ENCODE results near the gene DHDDS. TPM values are rescaled to one million over a fixed set of nuclear protein-coding genes. Genes with fewer than 3 reads are reported as not detected.
"Not testable (repeated sequence)": the region's sequence is repeated elsewhere in the genome, so short reads cannot be mapped to it uniquely, and the experiment has no call there.

DHDDS gene
- polyA plus RNA-seq, 4 donors: 30.5 to 34.3 (median 33.2) TPM

DNA sequence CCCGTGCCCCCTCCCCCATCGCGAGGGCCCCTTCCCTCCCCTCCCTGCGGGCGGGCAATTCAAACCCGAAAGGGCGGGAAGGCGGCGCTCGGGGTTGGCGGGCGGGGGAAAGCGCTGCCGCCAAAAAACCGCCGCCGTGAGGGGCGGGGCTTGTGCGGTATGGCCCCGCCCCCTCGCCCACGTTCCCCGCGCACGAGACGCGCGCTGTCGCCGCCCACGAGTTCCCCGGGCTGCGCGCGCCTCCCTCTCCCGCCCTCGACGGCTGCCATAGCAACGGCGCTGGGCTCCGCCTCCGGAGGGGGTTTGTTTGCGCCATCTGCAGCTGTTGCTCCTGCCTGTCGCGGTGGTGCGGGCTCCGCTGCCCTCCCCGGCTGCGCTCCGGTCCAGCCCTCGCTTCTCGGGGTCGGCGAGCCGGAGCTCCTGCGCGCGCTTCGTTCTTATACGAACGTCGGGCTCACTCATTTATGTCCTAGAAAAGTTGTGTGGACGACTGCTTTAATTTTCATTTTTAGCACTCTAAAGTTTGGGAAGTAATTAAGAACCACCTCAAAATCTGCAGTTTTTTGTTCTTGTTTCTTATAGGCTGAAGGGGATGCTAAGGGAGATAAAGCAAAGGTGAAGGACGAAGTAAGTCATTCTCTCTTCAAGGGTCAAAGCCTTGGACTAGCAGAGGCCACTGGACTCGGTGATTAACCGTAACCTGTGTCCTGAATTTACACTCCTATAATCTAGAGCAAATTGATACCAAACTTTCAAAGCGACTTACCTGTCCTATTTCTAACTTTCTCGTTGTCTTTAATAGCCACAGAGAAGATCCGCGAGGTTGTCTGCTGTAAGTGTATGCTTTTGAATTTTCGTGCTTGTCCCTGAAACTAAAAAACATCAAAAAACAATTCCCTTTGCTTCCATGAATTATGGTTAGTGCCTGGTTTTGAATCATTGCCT is 41.1 kb downstream of the DHDDS start:
- DNase-seq (ENCODE audit: low read depth in 4 of 4, low spot score in 3 of 4): peak; percentile 86 to 89 (median 87)

- no peak for DNase-seq (ENCODE audit: low read depth in 4 of 4, low spot score in 3 of 4)
These were observed 42.7 kb downstream of the DHDDS start for GRCh38 chr1:26474818-26475217.

DNA sequence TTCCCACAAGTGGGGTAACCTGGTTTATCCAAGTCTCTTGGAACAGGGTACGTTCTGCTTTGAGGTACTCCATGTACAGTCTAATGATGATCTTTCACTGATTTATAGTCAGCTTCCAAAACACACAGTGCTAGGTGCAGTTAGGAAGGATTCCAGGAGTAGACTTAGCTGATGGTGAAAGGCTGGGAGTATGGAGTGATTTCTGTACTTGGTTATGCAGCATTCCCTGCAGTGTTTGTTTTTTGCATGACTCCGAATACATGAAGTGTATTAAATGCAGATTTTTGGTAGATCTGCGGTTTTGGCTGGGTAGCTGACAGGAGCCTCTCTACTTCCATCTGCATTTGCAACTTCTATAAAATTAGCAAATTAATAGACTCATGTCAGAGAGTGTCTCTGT is 43.9 kb downstream of the DHDDS start:
- no peak for DNase-seq (ENCODE audit: low read depth in 4 of 4, low spot score in 3 of 4)

DNA sequence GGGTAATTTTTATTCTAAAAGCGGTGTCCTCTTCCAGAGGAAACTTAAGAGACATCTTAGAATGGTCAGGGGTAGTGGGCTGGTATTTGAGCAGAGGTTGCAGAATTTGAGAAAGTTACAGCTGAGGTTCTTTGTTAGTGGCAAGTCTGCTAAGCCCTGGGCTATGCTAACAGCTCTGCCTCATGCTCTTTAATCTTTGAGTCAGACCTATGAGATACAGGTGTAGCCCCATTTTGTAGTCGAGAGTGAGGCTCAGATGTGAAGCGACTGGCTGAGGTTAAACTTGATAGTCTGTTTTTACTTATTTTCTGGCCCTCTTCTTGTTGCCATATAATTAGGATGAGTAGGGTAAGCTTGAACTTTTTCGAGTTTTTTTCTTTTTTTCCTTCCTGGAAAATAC is 44.8 kb downstream of the DHDDS start:
- no peak for DNase-seq (ENCODE audit: low read depth in 4 of 4, low spot score in 3 of 4)

DNA sequence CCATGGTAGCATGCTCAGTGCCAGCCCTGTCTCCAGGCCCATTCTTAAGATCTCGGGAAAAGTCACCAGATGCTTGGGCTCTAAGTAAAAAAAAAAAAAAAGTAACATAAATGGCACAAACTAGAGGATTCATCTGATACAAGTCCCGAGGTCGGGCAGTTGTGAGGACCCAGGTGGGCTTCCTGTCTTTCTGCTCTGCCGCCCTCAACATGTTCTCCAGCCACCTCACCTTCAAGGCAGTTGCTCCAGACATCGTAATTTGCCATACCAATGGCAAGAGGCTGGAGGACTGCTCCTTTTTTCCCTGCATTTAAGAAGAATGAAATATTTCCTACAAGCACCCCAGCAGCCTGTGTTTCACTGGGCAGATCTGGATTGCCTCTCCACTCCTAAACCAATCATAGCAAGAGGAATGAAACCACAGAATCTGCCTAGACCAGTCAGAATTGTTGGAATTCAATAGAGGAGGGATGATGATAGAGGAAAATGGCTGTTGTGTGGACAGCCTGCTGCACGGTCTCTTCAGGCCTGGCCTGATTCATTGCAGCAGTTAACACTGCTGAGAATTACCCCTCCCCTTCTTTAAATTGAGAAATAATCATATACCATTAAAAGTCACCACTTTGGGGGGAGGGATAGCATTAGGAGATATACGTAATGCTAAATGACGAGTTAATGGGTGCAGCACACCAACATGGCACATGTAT is 45.5 kb downstream of the DHDDS start:
- DNase-seq (ENCODE audit: low read depth in 4 of 4, low spot score in 3 of 4): no peak

- DNase-seq (ENCODE audit: low read depth in 4 of 4, low spot score in 3 of 4): no peak
These were observed 46.0 kb downstream of the DHDDS start for GRCh38 chr1:26478159-26478558.

- DNase-seq (ENCODE audit: low read depth in 4 of 4, low spot score in 3 of 4): no peak
These were observed 46.9 kb downstream of the DHDDS start for GRCh38 chr1:26478988-26479387.

DNA sequence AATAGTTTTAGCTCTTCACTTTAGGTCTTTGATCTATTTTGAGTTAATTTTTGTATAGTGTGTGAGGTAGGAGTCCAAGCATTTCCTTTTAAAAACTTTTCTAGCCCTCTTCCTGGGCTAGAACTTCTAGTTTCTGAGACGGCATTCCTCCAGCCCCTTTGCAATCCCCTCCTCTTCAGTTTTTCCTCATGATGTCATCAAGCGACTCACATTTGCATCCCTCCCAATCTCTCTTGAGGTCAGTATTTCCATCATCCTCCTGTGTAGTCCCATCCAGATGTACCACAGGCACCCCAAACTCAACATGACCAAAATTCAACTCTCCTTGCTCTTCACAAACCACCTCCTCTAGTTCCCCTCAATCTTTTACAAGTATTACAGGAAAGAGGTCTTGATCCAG is 50.8 kb downstream of the DHDDS start:
- no peak for DNase-seq (ENCODE audit: low read depth in 4 of 4, low spot score in 3 of 4)

DNA sequence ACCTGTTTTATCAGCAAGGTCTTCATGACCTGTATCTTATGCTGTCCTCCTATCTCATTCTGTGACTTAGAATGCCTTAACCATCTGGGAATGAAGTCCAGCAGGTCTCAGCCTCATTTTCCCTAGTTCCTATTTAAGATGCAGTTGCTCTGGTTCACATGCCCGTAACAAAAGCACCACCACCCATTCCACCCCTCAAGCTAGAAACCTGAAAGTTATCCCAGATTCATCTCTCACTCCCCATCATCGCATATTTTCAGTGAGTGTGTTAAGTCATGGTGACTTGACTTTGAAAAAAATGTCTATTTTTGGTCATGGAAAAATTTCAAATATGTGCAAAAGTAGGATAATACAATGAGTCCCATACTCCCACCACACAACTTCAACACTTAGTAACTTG is 51.9 kb downstream of the DHDDS start:
- DNase-seq (ENCODE audit: low read depth in 4 of 4, low spot score in 3 of 4): no peak

GRCh38 chr1:26490155-26490554 is 58.0 kb downstream of the DHDDS start:
- DNase-seq (ENCODE audit: low read depth in 4 of 4, low spot score in 3 of 4): no peak

GRCh38 chr1:26493267-26493666 is 61.1 kb downstream of the DHDDS start:
- DNase-seq (ENCODE audit: low read depth in 4 of 4, low spot score in 3 of 4): no peak

- DNase-seq (ENCODE audit: low read depth in 4 of 4, low spot score in 3 of 4): no peak
These were observed 61.8 kb downstream of the DHDDS start for GRCh38 chr1:26493938-26494337.

GRCh38 chr1:26496861-26497260 is 64.7 kb downstream of the DHDDS start:
- peak in 2 of 4 donors; percentile 44 to 47 for DNase-seq (ENCODE audit: low read depth in 4 of 4, low spot score in 3 of 4)

DNA sequence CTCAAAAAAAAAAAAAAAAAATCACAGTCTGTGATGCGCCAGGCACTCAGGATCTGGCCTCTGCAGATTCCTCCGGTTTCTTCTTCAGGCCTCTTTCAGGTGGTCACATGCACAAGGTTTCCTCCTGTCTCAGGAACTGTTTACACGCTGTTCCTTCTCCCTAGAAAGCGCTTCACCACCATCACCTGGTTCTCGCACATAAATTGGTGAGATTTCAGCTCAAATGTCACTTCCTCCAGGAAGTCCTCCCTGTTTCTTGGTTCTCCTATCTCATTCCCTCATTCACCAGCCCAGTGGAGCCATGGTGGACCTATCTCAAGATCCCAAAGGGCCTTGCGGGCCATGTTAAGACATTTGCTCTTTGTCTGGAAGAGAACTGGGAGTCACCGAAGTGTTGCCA is 66.8 kb downstream of the DHDDS start:
- no peak for DNase-seq (ENCODE audit: low read depth in 4 of 4, low spot score in 3 of 4)

DNA sequence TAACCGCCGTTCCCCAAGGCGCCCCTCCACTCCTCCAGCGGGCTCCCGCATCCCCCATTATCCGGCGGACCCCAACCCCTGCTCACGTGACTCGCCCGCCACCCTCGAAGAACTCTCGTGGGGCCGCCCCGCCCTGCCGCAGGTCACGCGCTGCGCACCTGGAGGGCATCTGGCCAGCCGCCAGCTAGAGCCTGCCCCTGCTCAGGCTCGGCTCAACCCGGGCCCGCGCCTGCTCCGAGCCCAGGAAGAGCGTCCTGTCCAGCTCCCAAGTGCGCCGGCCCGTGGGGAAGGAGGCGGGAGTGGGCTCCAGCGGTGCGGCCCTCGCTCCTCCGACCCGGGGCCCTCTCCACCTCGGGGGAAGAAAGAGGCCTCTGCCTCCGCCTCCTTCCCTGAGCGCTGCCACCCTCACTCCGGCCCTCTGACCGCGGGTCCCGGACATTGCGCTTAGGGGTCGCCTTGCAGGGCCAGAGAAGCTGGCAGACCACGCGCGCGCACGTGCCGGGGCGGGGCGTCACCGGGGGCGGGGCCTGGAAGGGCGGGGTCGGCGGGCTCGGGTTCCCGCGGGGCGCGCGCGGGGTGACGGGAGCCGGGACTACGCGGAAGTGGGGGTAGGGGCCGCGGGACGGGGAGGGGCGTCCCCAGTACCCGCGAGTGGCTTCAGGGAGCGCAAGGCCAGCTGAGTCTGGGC is 68.5 kb downstream of the DHDDS start:
- DNase-seq (ENCODE audit: low read depth in 4 of 4, low spot score in 3 of 4): peak; percentile 62 to 79 (median 72)

DNA sequence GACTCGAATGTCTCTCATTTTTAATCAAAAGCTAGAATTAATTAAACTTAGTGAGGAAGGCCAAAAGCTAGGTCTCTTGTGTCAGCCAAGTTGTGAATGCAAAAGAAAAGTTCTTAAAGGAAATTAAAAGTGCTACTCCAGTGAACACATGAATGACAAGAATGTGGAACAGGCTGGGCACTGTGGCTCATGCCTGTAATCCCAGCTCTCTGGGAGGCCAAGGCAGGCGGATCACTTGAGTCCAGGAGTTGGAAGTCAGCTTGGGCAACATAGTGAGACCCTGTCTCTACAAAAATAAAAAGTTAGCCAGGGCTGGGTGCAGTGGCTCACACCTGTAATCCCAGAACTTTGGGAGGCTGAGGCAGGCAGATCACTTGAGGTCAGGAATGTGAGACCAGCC is 78.6 kb downstream of the DHDDS start:
- DNase-seq (ENCODE audit: low read depth in 4 of 4, low spot score in 3 of 4): not testable (repeated sequence)

DNA sequence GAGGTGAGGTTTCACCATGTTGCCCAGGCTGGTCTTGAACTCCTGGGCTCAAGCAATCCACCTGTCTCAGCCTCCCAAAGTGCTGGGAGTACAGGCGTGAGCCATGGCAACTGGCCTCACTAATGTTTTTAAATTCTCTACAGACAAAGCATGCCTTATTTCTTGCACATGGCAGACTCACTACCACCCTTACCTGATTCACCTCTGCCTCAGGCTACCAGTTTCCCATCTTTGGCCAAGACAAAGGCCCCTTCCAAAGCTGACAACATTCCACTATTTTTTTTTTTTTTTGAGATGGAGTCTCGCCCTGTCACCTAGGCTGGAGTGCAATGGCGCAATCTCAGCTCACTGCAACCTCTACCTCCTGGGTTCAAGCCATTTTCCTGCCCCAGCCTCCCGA is 83.7 kb downstream of the DHDDS start:
- DNase-seq (ENCODE audit: low read depth in 4 of 4, low spot score in 3 of 4): not testable (repeated sequence)

- DNase-seq (ENCODE audit: low read depth in 4 of 4, low spot score in 3 of 4): no peak
These were observed 85.1 kb downstream of the DHDDS start for GRCh38 chr1:26516987-26517765.

DNA sequence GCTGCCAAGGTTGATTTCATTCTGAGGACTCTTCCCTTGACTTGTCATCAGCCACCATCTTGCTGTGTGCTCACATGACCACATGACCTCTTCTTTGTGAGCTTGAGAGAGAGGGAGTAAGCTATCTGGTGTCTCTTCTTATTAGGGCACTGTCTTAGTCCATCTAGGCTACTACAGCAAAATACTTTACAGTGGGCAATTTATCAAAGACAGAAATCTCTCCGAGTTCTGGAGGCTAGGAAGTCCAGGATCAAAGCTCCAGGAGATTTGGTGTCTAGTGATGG is 85.6 kb downstream of the DHDDS start:
- no peak for DNase-seq (ENCODE audit: low read depth in 4 of 4, low spot score in 3 of 4)

- no peak for DNase-seq (ENCODE audit: low read depth in 4 of 4, low spot score in 3 of 4)
These were observed 86.2 kb downstream of the DHDDS start for GRCh38 chr1:26518355-26518754.

- no peak for DNase-seq (ENCODE audit: low read depth in 4 of 4, low spot score in 3 of 4)
These were observed 88.2 kb downstream of the DHDDS start for GRCh38 chr1:26520339-26520738.
